HUES48 (cell line): ENCODE measurements around the gene INPP5A.

Source experiments
- H3K27ac ChIP-seq: one replicate; pipeline ENCODE4 v1.7.0; 2013; ENCODE audit warnings: low read depth, low read length, inconsistent platforms
- H3K27me3 ChIP-seq: 2 replicates; pipeline ENCODE4 v1.6.1; 2013; ENCODE audit warnings: mild to moderate bottlenecking, low read length; ENCODE audit not compliant: control insufficient read depth, insufficient read depth
- H3K36me3 ChIP-seq: 2 replicates; pipeline ENCODE4 v1.6.1; 2013; ENCODE audit warnings: low read length; ENCODE audit not compliant: control insufficient read depth, insufficient read depth
- H3K4me1 ChIP-seq: 2 replicates; pipeline ENCODE4 v1.6.1; 2013; ENCODE audit warnings: mild to moderate bottlenecking, low read length; ENCODE audit not compliant: control insufficient read depth, insufficient read depth
- H3K4me3 ChIP-seq: 2 replicates; pipeline ENCODE4 v1.5.1; 2013; ENCODE audit warnings: mild to moderate bottlenecking, low read depth, low read length
- H3K9ac ChIP-seq: 2 replicates; pipeline ENCODE4 v1.6.1; 2013; ENCODE audit warnings: mild to moderate bottlenecking, low read depth, low read length, moderate library complexity
- H3K9me3 ChIP-seq: 2 replicates; pipeline ENCODE4 v1.6.1; 2013; ENCODE audit warnings: low read length; ENCODE audit not compliant: control insufficient read depth, insufficient read depth

The INPP5A gene

DNA sequence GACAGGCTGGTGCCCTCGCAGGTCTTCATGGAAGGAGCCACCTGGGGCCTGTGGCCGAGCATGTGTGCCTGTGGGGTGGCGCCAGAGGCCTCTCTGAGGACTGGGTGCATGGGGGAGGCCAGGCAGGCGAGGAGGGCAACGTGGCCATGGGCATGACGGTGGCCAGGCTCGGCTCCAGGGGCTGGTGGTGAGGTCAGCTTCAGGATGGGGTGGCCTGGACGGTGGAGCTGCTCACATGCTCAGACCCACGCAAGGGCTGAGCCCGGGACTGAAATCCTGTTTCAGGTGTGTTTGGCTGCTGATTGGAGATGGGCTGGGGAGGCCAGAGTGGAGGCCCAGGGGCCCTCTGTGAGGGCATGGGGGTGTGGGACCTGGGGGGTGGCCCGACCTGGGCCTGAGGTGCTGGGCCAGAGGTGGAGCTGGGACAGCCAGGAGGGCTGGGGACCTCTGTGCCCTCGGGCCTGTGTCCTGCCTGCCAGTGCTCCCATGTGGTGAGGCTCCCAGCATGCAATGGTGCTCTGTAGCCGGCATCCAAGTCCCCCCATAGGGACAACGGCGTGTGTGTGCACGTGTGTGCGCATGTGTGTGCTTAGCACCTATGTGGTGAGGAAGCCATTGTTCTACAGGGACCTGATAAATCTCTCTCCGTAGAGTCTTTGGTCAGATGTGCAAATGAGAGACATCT, 71.1 kb downstream of the INPP5A start:
- H3K4me3 ChIP-seq, result no peak overlapping the region
- peaks cover 5% of the 10 kb centered on the region; the same call in 1 of the 2 replicates for H3K9me3 ChIP-seq
- H3K27me3 ChIP-seq, result no peaks in the 10 kb centered on the region
- H3K27ac ChIP-seq, result no peak overlapping the region
- no peaks in the 10 kb centered on the region for H3K36me3 ChIP-seq
- H3K9ac ChIP-seq, result no peak overlapping the region
- no peaks in the 10 kb centered on the region for H3K4me1 ChIP-seq

DNA sequence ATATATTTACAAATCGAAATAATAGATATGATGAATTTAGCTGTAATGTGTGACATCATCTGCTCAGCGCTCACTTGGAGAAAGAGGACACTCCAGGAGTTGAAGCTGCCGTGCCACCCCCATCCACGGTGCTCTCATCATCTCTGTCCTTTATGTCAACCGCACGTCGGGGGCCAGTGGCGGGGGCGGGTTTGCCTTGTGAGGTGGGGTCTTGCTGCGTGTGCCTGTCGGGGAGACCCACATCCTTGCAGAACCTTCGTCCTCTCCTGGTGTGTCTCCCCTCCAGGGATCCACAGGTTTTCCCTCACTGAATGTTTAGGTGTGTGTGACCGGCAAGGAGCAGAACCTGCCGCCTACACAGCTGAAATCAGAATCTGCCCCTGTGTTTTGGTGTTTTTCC, 71.6 kb downstream of the INPP5A start:
- no peaks in the 10 kb centered on the region for H3K36me3 ChIP-seq
- H3K9ac ChIP-seq, result no peak overlapping the region
- no peaks in the 10 kb centered on the region for H3K4me1 ChIP-seq
- no peak overlapping the region for H3K4me3 ChIP-seq
- H3K9me3 ChIP-seq, result peaks cover 1% of the 10 kb centered on the region; the same call in 1 of the 2 replicates
- H3K27me3 ChIP-seq, result no peaks in the 10 kb centered on the region
- no peak overlapping the region for H3K27ac ChIP-seq

DNA sequence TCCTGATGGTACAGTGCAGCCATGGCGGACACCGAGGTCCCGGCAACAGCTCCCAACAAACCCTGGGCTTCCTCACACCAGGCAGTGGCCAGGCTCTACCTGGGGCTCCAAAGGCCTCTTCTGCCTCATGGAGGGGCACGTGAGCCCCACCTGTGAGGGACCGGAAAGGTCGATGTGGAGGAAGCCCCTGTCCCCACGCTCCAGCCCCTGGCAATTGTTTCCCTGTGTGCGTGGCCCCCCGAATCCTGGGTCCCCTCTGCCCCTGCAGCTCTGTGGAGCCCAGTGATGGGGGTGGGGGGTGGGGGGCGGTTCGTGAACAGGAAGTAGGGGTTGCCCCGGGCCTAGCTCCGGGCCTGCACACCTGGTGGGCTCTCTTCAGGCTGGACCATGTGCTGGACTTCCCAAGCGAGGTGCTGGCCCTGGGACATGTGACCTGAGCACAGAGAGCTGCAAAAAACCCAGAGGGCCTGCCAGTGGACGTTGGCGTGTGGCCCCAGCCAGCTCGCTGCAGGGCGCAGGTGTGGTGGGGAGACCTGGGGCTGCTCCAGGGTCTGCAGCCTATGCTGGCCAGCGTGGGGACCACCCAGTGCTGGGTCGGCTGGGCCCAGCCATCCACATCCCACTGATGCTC, 72.6 kb downstream of the INPP5A start:
- H3K36me3 ChIP-seq, result no peaks in the 10 kb centered on the region
- no peaks in the 10 kb centered on the region for H3K27me3 ChIP-seq
- H3K4me1 ChIP-seq, result no peaks in the 10 kb centered on the region

GRCh38 chr10:132611026-132611910, 73.7 kb downstream of the INPP5A start:
- Histone ChIP-seq H3K27ac (no peak overlapping the region), H3K9ac (no peak overlapping the region), H3K4me1 (no peaks in the 10 kb centered on the region), H3K27me3 (no peaks in the 10 kb centered on the region), H3K36me3 (no peaks in the 10 kb centered on the region), H3K4me3 (no peak overlapping the region), H3K9me3 (no peaks in the 10 kb centered on the region)

More for the DNA sequence above, 72.6 kb downstream of the INPP5A start:
- Histone ChIP-seq H3K27ac (no peak overlapping the region), H3K4me3 (no peak overlapping the region), H3K9me3 (no peaks in the 10 kb centered on the region), H3K9ac (no peak overlapping the region)

DNA sequence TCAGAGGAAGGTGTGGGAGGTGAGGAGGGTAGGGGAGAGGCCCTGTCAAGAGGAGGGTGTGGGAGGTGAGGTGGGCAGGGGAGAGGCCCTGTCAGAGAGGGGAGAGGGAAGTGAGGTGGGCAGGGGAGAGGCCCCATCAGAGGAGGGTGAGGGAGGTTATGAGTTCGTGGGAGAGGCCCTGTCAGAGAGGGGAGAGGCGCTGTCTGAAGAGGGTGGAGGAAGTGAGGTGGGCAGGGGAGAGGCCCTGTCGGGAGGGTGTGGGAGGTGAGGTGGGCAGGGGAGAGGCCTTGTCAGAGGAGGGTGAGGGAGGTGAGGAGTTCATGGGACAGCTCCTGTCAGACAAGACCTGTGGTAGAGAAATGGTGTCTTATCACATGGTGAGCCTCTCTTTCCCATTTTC, 74.4 kb downstream of the INPP5A start:
- Histone ChIP-seq H3K4me1 (no peaks in the 10 kb centered on the region), H3K9me3 (no peaks in the 10 kb centered on the region), H3K9ac (no peak overlapping the region), H3K27me3 (no peaks in the 10 kb centered on the region), H3K36me3 (no peaks in the 10 kb centered on the region), H3K4me3 (no peak overlapping the region), H3K27ac (no peak overlapping the region)

DNA sequence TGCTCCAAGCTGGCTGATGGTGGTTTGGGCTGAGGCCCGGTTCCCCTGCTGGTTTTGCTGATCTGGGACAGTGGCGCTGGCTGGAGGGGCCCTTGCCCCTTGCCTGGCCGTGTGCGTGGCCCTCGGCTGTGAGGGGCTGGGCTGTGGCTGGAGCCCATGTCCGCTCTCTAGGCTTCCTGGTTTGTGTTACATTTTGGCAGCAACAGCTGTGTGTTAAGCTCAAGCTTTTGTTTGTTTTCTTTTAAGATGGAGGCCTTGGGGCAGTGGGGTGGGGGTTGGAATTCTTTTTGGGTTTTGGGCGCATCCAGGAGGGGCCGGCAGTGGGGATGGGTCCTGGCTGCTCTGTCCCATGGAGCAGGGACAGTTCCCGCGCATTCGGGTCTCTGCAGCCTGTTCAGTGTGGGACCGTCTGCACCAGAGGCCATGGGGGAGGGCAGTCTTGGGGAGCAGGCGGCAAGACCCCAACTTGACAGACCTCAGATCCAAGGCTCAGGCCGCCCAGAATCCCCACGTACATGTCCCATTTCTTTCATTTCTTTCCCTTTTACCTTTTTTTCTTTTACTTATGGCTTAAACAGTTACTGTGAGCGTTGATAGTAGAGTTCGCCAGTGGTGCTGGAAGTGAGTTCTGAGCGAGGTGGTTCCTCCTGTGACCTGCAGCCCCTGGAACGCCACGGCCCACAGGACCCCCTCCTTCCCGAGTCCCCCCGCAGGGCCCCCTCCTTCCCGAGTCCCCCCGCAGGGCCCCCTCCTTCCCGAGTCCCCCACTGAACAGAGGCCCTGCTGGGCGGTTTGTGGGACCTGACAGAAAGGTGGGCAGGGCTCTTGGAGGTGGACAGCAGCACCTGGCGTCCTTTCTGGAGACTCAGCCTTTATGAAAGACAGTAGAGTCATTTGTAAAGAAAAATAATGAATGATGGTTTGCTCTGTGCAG, 75.3 kb downstream of the INPP5A start:
- Histone ChIP-seq H3K27ac (no peak overlapping the region), H3K4me1 (no peaks in the 10 kb centered on the region), H3K36me3 (no peaks in the 10 kb centered on the region), H3K4me3 (no peak overlapping the region), H3K27me3 (no peaks in the 10 kb centered on the region), H3K9me3 (no peaks in the 10 kb centered on the region), H3K9ac (no peak overlapping the region)

DNA sequence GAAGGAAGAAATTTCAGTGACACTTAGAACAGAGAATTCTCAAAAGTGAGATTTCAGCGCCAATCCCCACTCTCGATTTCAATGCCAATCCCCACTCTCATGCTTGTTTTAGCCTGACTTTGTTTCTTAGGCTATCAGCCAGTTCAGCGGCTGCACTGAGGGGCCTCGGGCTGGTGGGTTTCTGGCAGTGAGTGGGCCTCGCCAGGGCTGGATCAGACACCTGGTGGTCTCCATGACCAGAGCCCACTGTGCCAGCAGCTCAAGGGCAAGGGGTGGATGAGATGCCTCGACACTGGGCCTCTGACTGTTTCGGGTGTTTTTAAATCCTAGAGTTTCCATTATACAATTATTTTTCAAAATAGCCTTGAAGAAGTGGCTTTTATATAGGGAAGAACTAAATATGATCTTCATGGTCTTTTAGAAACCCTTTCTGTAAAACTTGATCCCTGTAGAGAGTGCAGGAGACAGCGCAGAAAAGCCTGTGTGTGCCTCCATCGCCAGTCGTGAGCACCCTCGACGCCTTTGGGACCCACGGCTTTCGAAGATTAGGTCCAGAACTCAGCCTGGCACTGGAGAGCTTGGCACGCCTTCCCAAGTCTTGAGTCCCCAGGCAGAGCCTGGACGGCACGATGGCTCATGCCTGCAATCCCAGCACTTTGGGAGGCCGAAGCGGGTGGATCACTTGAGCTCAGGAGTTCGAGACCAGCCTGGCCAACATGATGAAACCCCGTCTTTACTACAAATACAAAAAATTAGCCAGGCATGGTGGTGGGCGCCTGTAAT, 76.2 kb downstream of the INPP5A start:
- Histone ChIP-seq H3K36me3 (no peaks in the 10 kb centered on the region), H3K9me3 (0 out of 2 replicates have a peak, but pooled peaks cover 2% of the 10 kb centered on the region), H3K27me3 (no peaks in the 10 kb centered on the region), H3K4me1 (no peaks in the 10 kb centered on the region), H3K4me3 (no peak overlapping the region), H3K27ac (no peak overlapping the region), H3K9ac (no peak overlapping the region)

DNA sequence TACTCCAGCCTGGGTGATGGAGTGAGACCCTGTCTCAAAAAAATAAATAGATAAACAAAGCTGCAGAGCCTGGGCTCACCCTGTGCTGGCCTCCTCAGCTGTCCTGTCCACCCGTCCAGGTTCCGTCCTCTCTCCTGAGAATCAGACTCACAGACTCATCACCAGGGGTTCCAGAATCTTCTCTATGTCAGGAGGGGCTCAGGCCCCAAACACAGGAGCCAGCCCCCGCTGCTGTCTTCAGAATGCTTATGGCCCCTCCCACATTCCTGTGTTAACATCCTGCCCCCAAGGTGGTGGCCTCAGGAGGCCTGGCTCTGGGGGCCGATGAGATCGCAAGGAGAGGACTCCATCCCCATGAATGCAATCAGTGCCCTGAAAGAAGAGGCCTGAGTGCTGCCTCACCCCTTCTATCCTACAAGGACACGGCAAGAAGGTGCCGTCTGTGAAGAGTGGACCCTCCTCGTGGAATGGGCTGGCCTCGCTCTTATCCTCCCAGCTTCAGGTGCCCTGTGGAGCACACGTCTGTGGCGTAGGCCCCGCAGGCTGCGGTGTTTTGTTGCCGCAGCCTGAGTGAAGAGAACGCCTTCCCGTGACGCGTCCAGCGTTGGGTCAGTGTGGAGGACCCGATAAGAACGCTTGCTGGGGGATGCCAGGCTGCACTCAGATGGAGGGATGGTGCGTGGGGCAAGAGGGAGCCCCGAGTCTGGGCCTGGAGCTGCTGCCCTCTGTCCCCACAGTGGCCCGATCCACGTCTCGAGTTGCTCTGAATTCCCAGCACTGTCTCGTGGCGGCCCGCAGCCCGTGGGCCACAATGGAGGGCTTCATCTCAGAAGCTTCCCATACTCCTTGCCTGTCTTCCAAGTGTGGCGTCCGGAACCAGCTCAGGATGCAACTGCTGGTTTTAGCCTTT, 77.1 kb downstream of the INPP5A start:
- Histone ChIP-seq H3K36me3 (no peaks in the 10 kb centered on the region), H3K9me3 (peaks cover 11% of the 10 kb centered on the region), H3K27me3 (no peaks in the 10 kb centered on the region), H3K4me3 (no peak overlapping the region), H3K4me1 (no peaks in the 10 kb centered on the region), H3K9ac (no peak overlapping the region), H3K27ac (no peak overlapping the region)

GRCh38 chr10:132615341-132616169, 78.0 kb downstream of the INPP5A start:
- Histone ChIP-seq H3K9me3 (peaks cover 20% of the 10 kb centered on the region), H3K4me3 (no peak overlapping the region), H3K36me3 (no peaks in the 10 kb centered on the region), H3K4me1 (no peaks in the 10 kb centered on the region), H3K27ac (no peak overlapping the region), H3K27me3 (no peaks in the 10 kb centered on the region), H3K9ac (no peak overlapping the region)
